ENCODE measurements around the gene ADM. TPM values are rescaled to one million over a fixed set of nuclear protein-coding genes. Genes with fewer than 3 reads are reported as not detected.
"Not testable (repeated sequence)": the region's sequence is repeated elsewhere in the genome, so short reads cannot be mapped to it uniquely, and the experiment has no call there.

ADM gene
- 27.2 TPM for total RNA-seq

- peak; percentile 91 for DNase-seq (ENCODE audit: low spot score)
Observed at GRCh38 chr11:10304495-10305261, at the start of gene ADM. Gene ADM, plus strand, starts transcription at chr11:10305073. Its CDS starts 628 bp downstream, at chr11:10305701.

DNA sequence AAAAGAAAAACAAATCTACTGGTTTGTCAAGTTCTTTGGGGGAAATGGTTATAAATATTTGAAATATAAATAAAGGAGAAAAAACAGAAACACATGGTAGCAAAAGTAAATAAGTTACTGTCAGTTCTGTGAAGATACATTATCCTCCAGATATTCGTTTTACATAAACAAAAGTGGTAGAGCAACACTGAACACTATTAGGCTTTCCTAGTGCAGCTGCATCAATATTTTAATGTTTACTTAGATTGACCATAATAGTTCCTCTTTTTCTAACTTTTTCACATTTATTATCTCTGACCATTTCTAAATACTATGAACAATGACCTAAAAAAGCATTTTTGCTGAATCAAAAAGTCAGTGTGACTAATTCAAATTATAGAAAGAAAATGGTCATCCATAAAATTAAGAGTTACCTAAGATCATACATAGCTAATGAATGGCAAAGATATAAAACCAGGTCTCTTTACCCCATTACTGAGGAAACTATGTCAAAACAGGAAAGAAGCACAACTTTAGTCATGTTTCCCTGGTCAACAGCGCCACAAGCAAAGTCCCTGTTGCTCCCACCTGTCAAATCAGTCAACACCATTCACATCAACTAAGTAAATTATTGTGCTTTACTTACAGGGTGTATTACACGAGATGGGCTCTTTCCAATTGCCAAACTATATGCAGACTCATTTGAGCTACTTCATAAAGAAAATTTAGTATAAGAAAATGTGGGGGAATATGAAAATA, 49.3 kb upstream of the ADM start:
- DNase-seq (ENCODE audit: low spot score): no peak

GRCh38 chr11:10257478-10257877, 47.4 kb upstream of the ADM start:
- DNase-seq (ENCODE audit: low spot score): no peak

- no peak for DNase-seq (ENCODE audit: low spot score)
Observed at GRCh38 chr11:10261821-10262220, 43.1 kb upstream of the ADM start.

- DNase-seq (ENCODE audit: low spot score): no peak
Observed at GRCh38 chr11:10263929-10264328, 40.9 kb upstream of the ADM start.

DNA sequence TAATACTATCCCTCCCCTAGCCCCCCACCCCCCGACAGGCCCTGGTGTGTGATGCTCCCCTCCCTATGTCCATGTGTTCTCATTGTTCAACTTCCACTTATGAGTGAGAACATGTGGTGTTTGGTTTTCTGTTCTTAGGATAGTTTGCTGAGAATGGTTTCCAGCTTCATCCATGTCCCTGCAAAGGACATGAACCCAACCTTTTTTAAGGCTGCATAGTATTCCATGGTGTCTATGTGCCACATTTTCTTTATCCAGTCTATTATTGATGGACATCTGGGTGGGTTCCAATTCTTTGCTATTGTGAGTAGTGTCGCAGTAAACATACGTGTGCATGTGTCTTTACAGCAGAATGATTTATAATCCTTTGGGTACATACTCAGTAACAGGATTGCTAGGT, 40.2 kb upstream of the ADM start:
- not testable (repeated sequence) for DNase-seq (ENCODE audit: low spot score)

GRCh38 chr11:10265936-10266335, 38.9 kb upstream of the ADM start:
- no peak for DNase-seq (ENCODE audit: low spot score)

DNA sequence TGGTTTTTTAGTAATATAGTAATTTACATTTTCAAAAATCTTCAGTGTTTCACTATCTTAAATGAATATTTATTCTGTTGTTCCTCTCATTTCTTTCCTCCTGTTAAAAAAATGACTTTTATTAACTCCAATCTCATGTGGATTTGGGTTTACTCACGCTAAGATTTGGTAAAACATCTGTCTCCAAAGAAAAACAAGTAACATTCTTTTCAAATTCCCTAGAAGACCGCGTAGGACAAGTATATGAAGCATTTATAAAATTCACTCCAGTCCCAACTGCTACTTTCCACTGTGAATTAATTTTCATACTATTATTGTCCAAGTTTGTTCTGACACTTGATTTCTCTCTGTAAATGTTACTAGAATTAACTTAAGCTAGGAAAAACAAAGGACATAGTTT, 37.1 kb upstream of the ADM start:
- DNase-seq (ENCODE audit: low spot score): no peak

DNA sequence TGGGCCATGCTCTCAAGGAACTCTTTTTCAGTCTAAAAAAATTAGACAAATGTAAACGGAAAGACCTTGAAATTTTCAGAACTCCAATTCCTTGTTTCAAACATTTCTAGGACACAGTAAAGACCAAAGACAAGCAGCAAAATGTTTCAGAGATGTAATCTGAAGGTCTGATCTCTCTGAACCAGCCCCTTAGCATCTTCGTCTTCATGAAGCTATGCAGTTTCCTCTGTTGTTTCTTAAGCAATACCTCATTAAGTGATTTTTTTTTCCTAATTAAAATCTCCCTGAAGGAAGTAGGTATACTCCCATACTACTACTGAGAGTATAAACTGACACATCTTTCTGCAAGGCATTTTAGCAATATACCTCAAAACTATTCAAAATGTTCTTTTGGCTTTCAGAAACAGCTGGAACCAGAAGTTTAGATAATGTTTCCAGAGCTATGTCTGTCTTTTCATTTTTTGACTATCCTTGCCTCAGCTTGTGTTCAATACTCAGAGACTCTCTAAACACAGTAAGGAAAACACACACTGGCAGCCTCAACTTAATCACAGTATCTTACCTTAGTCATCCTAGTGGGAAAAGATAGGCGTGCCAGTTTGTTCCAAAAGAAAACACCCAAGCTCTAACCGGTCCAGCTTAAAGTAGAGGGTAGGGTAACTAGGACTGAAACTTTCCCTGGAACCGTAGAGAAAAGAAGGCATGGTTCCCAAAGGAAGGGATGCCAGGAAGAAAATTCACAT, 36.0 kb upstream of the ADM start:
- no peak for DNase-seq (ENCODE audit: low spot score)

GRCh38 chr11:10272132-10272531, 32.7 kb upstream of the ADM start:
- no peak for DNase-seq (ENCODE audit: low spot score)

- DNase-seq (ENCODE audit: low spot score): no peak
Observed at GRCh38 chr11:10273738-10274137, 31.1 kb upstream of the ADM start.

GRCh38 chr11:10274726-10275125, 30.1 kb upstream of the ADM start:
- DNase-seq (ENCODE audit: low spot score): no peak

GRCh38 chr11:10275714-10276113, 29.2 kb upstream of the ADM start:
- no peak for DNase-seq (ENCODE audit: low spot score)

DNA sequence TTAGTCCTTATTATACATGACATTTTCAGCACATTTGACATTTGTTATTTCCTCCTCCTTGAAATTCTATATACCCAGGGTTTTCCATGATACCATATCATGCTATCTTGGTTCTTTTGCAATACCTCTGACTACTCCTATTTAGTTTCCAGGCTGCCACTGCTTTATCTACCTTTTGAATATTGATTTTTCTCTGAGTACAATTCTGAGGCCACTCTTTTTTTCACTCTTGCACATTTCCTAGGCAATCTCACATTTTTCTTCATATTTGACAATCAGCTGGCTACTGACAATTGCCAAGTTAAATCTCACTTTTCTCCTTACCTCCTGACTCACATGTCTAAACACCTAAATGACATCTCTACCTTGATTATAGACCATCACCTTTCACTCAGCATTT, 22.8 kb upstream of the ADM start:
- no peak for DNase-seq (ENCODE audit: low spot score)

DNA sequence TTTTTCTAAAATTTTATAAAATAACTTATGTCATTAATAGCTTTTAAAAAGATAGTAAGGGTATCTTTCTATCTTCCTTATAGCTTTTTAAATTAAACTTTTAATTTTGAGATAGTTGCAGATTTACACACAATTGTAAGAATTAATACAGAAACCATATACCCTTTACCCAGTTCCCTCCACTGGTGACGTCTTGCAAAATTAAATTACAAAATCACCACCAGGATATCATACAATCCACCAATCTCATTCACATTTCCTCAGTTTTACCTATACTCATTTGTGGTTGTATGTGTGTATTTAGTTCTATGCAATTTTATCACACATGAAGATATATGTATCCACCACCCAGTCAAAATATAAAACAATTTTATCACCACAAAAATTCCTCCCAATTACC, 20.9 kb upstream of the ADM start:
- no peak for DNase-seq (ENCODE audit: low spot score)

DNA sequence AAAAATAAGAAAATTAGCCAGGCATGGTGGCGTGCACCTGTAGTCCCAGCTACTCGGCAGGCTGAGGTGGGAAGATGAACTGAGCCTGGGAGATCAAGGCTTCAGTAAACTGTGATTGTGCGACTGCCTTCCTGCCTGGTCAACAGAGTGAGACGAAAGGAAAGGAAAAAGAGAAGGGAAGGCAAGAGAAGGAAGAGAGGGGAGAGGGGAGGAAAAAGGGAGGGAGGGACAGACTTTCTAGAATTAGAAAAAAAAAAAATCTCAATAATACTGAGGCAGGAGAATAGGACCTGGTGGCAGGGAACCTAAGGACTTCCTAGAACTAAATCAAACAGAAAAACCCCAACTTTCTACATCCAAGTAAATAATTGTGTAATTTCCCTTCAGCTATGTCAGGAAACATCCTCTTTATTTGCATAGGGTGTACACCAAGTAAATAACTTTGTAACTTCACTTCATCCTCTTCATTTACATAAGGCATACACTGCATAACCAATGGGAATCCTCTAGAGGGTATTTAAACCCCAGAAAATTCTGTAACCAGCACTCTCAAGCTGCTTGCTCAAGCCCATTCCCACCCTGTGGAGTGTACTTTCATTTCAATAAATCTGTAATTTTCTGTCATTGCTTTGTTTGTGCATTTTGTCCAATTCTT, 19.6 kb upstream of the ADM start:
- no peak for DNase-seq (ENCODE audit: low spot score)

DNA sequence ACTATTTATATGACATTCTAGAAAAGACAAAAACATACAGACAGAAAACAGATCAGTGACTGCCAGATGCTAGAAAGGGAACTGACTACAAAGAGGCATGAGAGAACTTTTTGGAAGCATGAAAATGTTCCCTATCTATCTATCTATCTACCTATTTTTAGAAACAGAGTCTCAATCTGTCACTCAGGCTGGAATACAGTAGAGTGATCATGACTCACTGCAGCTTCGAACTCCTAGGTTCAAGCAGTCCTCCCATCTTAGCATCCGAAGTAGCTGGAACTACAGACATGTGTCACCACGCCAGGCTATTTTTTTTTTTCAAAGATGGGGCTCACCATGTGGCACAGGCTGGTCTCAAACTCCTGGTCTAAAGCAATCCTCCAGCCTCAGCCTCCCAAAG, 17.7 kb upstream of the ADM start:
- no peak for DNase-seq (ENCODE audit: low spot score)

- DNase-seq (ENCODE audit: low spot score): no peak
Observed at GRCh38 chr11:10287766-10288715, 16.8 kb upstream of the ADM start.

DNA sequence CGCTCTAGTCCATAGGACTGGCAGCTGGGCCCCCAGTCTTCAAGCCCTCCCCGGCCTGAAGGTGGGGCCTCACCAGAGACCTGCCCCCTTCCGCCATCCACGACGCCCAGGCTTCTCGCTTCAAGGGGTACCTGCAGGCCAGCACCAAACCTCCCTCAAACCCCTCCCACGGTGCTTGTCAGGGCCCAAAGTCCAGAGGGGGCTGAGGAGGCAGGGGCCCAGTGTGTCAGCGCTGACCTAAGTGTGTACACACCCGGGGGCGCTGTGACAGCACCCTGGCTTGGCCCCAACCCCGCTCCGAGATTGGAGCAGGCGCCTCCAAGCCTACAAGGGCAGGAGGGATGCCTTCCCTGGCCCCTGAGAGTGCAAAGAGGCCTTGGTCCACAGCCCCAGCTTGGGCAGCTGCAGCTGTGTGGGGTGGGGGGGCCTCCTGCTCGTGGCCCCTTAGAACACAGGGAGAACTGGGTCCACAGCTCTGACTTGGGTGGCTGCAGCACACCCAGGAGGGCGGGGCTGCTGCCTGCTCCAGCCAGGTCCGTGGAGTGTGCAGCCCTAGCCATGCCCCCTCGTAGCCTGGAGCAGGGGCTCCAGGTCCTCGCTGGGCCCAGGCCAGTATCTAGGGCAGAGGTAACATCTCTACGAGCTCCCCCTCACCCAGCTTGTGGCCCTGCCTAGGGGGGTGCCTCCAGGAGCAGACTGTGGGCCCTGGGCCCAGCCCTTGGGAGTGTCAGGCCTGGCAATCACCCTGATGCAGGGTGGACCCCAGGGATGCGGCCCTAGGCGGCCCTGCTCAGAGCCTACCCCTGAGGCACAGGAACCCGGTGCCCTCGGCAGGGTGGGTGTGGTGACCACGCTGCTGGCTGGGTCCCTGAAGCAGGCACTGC, 15.8 kb upstream of the ADM start:
- no peak for DNase-seq (ENCODE audit: low spot score)
